GM18511 (cell line): Measurements from ENCODE around the gene TKFC.

Experiments used
- ATAC-seq: cut with Tn5 transposase; IDR thresholded peaks from one replicate; pipeline ENCODE4 v1.9.1; 2021; ENCODE audit warnings: mild to moderate bottlenecking, moderate library complexity; ENCODE audit not compliant: unreplicated experiment

Gene TKFC

DNA sequence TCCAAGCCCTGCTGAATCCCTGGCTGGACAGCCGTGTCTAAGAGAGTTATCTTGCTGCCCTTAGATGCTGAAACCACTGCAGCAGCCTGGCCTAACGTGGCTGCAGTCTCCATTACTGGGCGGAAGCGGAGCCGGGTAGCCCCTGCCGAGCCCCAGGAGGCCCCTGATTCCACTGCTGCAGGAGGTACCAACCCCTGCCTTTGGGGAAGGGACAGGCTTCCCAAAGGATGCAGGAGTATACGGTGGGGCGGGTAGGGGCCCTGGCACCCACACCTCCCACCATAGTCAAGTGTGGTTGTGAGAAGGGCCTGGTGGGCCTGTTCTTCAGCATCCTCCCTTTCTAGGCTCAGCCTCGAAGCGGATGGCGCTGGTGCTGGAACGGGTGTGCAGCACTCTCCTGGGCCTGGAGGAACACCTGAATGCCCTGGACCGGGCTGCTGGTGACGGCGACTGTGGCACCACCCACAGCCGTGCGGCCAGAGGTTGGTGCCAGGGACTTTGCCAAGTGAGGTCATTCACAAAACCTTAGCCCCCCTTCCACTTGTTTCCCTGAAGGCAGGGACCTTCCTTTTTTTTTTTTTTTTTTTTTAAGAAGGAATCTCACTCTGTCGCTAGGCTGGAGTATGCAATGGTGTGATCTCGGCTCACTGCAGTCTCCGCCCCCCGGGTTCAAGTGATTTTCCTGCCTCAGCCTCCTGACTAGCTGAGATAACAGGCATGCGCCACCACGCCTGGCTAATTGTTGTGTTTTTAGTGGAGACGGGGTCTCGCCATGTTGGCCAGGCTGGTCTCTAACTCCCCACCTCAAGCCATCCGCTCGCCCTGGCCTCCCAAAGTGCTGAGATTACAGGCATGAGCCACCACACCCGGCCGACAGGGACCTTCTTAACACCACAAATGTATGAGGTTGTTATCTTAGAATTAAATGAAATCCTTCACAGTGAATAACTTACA, 11.0 kb downstream of the TKFC start:
- no peak for ATAC-seq

DNA sequence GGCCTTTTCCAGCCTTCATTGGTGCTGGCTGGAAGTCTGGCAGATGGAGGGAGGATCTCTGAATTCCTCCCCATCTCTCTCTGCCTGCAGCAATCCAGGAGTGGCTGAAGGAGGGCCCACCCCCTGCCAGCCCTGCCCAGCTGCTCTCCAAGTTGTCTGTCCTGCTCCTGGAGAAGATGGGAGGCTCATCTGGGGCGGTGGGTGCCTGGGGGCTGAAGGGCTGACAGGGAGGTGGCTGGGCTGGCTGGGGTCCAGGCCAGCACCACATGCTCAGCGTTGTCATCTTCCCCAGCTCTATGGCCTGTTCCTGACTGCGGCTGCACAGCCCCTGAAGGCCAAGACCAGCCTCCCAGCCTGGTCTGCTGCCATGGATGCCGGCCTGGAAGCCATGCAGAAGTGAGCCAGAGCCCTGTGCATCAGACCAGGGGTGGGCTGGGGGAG, 12.2 kb downstream of the TKFC start:
- no peak for ATAC-seq

DNA sequence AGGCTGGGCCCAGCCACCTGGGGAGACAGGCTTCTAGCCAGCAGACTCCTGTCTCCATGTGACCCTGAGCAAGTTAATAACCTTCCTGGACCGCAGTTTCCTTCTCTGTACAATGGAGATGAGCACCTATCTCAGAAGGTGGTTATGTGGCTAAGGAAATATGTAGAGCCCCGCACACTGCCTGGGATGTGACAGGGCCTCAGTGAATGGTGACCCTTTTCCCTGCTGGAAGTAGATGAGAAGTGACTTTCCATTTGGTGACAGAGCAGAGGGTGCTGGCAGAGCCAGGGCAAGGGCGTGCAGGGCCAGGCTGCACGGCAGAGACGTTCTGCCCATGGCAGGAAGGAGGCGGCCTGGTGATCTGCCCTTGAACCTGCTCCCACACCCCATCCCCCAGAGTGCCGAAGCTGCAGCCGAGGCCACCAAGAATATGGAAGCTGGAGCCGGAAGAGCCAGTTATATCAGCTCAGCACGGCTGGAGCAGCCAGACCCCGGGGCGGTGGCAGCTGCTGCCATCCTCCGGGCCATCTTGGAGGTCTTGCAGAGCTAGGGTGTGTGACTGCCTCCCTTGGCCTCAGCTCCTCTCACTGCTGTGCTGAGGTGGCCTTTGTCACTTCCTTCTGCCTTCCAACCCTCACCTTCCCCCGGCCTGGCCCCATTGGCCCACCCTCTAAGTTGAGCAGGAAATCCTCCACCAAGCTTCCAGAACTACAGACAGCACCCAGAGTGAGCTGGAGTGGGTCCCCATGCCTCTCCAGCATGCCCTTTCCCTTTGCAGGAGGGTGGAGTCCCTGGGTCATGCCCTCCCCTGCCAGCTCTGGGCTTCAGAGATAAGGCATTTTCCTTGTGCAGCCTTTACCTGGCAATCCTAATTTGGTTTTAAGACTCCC, 13.2 kb downstream of the TKFC start:
- ATAC-seq = no peak

DNA sequence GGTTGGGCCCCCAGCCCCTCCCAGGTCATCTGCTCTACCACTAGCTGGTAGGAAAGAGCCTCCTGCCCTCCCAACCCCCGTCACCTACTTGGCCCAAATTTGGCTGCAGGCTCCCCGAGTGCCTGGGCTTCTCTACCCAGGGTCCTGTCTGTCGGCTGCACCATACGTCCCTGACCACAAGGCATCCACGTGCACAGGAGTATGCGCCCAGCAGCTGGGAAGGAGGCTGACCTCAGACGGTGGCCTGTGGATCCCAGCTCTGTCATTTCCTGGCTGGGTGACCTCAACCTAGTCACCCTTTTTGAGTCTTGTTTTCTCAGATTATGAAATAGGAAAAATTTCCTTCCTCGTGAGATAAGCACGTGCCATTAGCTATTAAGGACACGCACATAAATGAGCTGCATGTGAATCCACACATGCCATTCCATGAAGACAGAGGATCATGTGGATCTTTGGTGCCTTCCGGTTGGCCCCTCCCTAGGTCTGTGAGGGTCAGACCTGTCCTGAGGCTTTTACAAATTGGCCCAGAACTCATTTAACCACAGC, 15.0 kb downstream of the TKFC start:
- no peak for ATAC-seq

DNA sequence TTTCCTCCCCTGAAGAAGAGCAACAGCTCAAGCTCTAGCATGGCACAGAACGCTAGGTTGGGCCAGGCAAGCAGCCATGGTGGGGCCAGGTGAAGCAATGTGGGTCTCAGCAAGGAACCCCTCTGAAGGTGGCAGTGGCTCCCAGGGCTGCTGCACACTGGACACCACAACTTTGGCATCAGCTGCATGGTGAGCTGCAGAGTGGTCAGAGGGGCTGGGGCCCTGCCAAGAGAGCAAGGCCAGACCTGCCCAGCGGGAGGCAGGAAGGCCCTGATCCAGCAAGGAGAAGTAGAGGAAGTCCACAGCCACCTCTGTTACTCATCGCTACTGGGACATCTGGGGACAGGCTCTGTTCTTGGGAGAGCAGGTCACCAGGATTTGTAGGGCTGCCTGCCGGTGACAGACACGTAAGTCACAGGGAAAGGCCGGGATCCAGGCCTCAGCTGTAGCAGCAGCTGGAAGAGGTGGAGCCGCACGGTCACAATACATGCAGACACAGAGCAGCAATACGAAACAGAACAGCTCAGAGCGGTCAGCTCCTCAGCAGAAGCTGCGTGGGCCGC, 16.2 kb downstream of the TKFC start:
- ATAC-seq = no peak

- no peak for ATAC-seq
Observed at GRCh38 chr11:61349916-61350315, 16.9 kb downstream of the TKFC start.

- no peak for ATAC-seq
Observed at GRCh38 chr11:61350336-61350735, 17.3 kb downstream of the TKFC start.

GRCh38 chr11:61350803-61351202, 17.8 kb downstream of the TKFC start:
- ATAC-seq = no peak

GRCh38 chr11:61352038-61352437, 19.0 kb downstream of the TKFC start:
- no peak for ATAC-seq

DNA sequence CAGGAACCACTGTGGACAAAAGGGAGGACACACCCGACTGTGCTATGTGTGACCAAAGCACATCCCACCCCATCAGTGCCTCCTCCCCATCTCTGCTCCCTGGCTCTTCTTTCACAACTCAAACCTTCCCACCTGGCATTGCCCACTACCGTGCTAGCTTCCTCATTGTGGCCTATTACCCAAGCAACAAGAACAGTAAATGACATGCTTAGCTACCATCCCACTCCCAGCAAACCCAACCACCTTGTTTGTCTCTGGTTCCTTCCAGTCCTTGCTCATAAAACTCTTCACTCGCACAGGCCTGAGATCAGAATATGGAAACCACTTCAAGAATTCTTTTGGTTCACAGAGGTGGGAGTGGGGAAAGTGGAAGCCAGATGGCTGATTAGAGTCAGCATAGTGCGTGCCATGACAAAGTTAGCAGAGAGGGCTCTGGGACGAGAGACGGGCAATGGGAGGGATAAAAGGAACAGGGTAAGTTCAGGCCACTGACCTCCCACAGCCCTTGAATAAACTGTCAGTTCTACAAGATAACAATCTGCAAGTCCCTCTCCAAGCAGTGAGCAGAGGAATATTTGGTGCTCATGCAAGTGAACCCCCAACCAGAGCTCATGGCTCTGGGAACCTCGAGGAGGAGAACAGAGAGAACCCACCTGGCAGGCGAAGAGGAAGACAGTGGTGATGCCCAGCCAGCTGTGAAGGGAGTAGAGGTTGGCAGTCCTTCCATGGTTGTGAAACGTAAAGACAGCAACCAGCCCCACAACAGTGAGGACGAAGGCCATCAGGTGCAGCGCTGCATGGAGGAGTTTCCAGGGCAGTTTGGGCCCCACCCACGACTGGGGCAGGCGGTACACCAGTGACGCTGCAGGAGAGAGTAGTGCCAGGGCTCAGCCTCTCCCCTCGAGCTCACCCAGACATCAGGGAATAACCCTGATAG, 20.4 kb downstream of the TKFC start:
- no peak for ATAC-seq

DNA sequence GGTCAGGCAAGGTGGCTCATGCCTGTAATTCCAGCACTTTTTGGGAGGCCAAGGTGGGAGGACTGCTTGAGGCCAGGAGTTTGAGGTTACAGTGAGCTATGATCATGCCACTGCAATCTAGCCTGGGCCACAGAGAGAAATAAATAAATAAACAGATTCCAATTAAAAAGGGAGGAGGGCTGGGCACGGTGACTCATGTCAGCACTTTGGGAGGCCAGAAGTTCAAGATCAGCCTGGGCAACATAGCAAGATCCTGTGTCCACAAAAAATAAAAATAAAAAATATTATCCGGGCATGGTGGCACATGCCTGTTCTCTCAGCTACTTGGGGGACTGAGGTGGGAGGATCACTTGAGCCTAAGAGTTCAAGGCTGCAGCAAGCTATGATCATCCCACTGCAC, 21.2 kb downstream of the TKFC start:
- no peak for ATAC-seq

DNA sequence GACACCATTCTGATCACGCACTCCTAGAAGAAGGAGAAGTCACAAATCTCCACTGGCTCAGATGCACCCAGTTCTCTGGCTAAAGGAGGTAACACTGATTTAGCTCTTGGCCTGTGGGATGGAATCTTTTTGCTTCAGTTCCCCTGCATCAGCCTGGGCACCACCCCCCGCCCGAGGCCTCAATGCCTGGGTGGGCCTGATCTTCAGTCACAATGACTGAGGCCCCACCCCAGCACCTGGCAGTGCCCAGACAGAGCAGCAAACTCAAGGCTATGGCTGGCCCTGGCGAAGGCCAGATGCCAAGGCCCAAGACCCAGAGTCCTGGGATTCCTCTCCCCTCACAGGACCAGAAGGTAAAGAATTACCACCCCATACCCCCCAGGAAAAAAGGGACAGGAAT, 23.7 kb downstream of the TKFC start:
- ATAC-seq = no peak

GRCh38 chr11:61357233-61357893, 24.3 kb downstream of the TKFC start:
- peak; percentile 65 for ATAC-seq

GRCh38 chr11:61357894-61358239, 24.8 kb downstream of the TKFC start:
- ATAC-seq = no peak

DNA sequence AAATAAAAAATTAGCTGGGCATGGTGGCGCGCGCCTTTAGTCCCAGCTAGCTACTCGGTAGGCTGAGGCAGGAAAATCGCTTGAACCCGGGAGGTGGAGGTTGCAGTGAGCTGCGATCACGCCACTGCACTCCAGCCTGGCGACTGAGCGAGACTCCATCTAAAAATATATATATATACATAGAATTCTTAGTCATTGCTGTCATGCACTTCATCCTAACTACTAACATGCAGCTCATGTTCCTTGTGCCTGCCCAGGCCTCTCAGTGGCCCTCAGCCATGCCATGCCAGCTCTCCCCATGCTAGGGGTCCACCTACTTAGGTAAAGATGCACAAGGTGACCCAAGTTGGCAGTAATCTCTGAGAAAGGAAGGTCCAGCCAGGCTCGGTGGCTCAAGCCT, 25.5 kb downstream of the TKFC start:
- no peak for ATAC-seq

- ATAC-seq = no peak
Observed at GRCh38 chr11:61359516-61359915, 26.5 kb downstream of the TKFC start.

GRCh38 chr11:61361237-61361740, 28.3 kb downstream of the TKFC start:
- ATAC-seq = peak; percentile 2

GRCh38 chr11:61361741-61362541, 28.9 kb downstream of the TKFC start, which contains the start of the genes CYB561A3 and TMEM138:
TSS of gene CYB561A3 (minus strand) at chr11:61361882. CDS start at chr11:61356713, 5,169 bp downstream.
TSS of gene TMEM138 (plus strand) at chr11:61362374. CDS start at chr11:61364391, 2,017 bp downstream.
- peak; percentile 79 for ATAC-seq
